ENCODE data around the gene HHLA2.
"Not testable (repeated sequence)": the region's sequence is repeated elsewhere in the genome, so short reads cannot be mapped to it uniquely, and the experiment has no call there.

Gene HHLA2

DNA sequence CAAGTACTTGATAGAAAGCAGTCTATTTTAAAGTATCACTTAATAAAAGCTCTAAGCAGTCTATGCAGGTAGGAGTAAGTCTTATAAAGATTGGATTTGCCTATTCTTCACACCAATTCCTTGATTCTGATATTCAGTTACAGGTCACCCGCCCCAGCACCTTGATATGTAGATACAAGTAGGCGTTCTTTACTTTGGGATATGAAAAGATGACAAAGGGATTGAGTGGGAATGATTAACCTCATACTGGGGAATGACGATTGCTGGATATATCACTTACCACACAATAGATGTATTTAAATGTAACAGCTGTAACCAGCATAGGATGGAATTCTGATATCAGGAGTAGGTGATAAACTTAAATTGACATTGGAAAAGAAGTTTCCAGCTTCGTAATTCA, 47.1 kb downstream of the HHLA2 start:
- DNase-seq, result no peak

DNA sequence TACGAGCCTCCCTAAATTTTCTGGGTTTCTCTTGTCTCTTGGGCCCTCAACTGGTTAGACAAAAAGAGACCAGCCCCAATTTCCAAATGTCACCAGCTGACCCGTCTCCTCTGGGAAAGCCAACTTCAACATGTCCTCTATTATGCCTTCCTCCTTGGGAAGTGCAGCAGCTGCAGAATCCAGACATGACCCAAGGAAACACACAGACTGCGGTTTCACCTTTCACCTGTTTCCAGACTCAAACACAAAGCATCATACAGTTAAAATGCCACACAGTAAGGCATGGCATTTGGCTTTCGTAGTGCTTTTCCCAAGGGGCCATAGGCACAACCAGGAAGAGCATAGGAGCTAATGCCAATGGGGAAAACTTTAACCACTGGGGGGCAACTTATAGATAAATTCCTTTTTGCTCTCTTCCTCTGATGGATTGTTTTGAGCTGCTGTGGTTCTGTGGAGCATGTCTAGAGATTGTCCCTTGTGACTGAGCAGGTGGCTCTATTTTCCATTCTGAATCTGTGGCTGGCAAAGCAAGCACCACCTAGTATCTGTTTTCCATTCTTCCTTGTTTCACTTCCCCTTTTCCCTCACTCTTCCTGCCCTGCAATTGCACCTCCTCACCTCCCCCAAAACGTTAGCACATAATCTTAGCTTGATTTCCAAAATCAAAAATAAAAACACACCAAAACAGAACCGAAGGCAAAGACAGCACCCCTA, 49.3 kb downstream of the HHLA2 start:
- DNase-seq, result no peak

GRCh38 chr3:108346301-108347227, 50.2 kb downstream of the HHLA2 start:
- DNase-seq, result no peak

GRCh38 chr3:108352176-108352575, 55.8 kb downstream of the HHLA2 start:
- no peak for DNase-seq

DNA sequence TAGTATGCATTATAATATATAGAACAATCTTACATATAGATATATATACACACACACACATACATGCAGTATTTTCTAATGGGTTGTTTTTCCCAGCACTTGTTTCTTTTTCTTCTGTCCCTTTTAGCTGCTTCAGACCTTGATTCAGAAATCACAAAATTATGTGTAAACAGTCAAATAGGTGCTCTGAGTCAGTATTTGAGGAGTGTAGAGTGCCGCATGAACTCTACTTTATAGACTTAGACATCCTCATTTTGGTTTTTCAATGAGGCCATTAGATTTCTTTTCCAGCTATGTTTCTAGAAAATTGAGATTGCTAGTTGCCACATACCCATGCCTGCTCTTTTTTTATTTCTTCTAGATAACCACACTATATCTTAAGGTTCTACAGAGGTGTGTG, 58.2 kb downstream of the HHLA2 start:
- DNase-seq, result no peak

- DNase-seq, result no peak
Observed at GRCh38 chr3:108357042-108357441, 60.7 kb downstream of the HHLA2 start.

- DNase-seq, result no peak
Observed at GRCh38 chr3:108359011-108359410, 62.7 kb downstream of the HHLA2 start.

DNA sequence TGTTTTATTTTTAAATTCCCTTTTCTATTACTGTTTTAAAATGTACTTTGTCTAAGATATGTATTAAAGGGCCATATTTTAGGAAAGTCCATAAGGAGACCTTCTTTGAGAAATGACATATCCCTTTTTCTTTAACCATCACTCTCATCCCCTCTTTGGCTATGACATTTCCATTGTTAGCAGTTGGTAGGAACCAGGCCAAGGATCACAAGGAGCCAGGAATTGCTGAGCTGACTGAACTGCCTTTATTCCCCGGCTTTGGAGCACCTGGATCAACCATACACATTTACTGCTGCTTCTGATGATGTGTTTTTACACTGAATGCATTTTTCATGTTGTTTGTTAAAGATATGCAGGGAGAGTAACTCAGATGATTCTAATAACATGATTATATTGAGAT, 79.7 kb downstream of the HHLA2 start:
- no peak for DNase-seq

GRCh38 chr3:108377384-108377783, 81.0 kb downstream of the HHLA2 start:
- DNase-seq, result no peak

GRCh38 chr3:108378153-108378951, 82.0 kb downstream of the HHLA2 start:
- DNase-seq, result no peak

DNA sequence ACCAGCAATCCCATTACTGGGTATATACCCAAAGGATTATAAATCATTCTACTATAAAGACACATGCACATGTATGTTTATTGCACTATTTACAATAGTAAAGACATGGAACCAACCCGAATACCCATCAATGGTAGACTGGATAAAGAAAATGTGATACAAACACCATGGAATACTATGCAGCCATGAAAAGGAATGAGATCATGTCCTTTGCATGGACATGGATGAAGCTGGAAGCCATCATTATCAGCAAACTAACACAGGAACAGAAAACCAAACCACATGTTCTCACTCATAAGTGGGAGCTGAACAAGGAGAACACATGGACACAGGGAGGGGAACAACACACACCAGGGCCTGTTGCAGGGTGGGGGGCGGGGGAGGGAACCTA, 82.6 kb downstream of the HHLA2 start:
- DNase-seq, result not testable (repeated sequence)

DNA sequence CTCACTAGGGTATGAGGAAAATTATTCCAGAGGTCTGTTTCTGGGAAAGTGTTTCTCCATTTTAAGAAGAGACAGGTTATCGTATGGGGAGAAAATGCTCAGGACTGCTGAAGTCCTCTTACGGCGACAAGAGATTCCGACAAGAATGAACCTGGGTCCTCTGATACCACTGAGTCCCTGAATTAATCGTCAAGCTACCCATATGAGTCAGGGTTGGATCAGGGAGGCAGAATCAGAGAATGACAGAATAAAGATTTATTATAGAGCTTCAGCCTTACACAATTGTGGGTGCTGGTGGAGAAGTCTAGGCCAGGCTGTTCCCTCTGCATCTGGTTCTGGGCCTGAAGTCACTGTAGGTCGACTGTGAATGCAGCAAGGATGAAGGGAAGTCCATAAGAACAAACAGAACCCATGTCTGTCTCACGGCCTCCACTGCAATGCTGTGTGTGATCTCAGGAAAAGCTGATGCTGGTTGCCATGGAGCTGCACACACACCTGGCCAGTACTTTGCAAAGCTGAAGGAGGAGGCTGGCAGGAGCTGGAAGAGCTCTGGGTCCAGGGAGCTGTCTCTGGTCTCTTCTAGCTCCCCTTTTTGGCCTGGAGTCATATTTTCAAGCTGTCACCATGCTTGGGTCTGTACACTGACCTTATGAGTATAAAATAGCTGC, 83.9 kb downstream of the HHLA2 start:
- DNase-seq, result no peak

DNA sequence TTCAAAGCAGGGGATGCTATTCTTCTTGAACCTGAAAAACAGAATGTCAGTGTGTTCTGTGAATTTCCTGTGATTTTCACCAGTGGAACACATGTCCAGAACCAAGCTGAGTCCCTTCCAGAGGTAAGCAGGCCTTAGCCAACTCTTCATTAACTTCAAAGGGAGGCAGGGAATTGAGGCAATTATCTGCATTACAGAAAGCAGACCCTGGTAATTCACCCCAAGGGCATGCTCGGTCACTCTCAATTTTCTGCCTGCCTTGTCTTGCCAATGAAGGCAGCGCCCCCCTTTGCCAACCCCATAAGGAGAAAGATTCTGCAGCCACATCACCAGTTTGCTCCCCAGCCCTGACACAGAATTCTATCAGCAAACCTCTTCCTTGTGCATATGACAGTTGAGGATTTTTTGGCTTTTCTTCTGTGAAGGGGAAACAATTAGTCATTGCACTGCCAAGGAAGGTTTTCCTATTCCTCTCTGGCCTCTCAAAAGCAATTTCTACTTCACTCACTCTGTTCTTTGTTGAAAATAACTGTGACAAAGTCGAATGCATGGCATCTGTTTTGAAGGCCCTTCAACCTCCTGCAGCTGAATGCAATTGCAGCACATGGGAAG, 85.3 kb downstream of the HHLA2 start:
- no peak for DNase-seq

- no peak for DNase-seq
Observed at GRCh38 chr3:108383306-108383705, 87.0 kb downstream of the HHLA2 start.

GRCh38 chr3:108387063-108387462, 90.7 kb downstream of the HHLA2 start:
- no peak for DNase-seq

GRCh38 chr3:108388136-108389132, 92.1 kb downstream of the HHLA2 start:
- DNase-seq, result no peak

DNA sequence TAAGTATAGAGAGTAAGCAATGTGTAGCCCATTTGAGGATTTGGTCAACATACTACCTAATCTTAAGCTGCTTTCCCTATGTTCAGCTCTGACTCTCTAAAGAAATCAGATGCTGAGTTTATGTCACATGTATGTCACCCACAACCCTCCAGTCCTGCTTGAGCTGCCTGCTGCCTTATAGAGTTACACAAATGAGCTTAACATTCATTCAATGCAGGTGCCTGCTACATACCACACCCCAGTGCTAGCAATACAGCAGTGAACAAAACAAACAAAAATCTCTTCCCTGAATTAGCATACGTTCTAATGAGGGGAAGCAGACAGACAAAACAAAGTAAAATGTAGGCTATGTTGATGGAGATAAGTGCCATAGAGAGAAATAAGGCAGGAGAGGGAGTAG, 93.0 kb downstream of the HHLA2 start:
- DNase-seq, result no peak

DNA sequence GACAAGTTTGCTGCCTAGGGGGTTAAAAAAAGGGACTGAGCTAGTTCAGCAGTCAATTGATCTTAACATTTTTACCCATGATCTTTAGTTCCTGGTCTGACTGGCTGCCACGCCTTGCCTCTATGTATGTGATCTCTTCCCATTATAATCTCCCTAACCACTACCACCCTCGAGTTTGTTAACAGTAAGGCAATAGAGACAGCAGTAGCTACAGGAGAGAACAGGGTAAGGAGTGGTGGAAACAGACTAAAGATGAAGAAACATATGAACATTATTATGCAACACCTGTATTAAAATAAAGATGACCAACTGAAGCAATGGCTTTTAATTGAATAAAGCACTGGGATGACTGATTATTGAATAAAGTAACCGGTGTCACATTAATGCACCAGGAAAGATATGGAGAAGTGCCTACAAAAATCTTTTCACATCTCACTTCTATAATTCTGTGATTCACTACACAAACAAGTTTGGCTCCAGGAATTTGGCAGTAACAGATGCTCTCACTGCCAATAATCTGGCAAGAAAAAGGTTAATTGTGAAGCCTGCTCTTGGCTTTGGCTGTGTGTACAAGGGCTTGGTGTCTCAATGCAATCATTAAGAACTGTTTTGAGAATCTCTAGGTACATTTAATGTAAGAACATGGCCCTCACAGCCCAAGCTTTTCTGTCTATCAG, 95.7 kb downstream of the HHLA2 start:
- no peak for DNase-seq

DNA sequence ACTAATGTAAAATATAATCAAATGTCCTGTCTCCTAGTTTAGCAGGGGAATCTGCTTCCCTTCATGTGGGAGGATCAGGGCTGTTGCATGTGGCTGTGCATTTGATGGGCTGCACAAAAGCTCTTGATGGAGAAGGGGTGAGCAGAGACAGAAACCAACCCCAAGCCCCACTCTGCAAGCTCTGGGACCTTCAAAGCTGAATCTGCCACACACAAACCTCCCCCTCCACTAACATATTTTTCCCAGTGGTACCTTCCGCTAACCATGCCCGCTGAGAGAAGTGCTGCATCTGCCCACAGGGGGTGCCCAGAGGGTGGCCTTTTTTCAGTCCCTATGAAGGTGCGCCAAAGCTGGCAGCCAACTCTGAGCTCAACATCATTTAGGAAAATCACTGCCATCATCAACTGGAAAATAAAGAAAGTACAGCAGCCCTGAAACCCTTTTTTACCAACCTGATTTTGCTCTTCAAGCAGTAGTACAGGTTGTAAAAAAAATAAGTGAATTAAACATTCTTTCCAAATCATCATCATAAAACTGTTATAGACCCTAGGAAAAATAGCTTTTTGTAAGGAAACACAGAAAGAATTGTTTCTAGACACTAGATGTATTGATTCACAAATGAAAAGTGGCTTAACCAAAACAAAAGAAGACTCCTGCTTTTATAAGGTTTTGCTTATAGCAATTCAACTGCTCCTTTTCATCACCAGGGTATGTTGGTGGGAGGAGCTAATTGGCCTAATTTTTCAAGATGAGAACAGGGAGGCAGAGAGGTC, 97.0 kb downstream of the HHLA2 start:
- DNase-seq, result no peak

DNA sequence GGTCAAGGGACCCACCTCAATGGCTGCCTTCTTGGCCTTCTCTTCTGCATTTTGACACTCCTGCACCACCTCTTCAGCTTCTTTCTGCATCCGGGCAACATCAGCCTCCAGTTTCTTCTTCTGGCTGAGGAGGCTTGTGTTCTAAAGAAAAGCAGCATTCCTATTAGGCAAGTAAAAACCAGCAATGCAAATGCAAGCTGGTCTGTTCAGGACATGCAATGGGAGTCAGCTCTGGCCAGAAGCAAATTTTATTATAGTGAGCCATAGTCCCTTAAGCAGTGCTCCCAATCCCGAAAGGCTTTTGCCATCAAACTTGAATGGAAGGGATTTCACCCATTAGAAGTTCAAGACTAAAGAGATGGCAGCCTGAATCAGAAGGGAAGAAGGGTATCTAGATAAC, 97.7 kb downstream of the HHLA2 start:
- no peak for DNase-seq

All from activated gamma-delta T cell treated with Interleukin-2 at 50 U/mL for 16 hours (primary cell).